Endothelial cell of umbilical vein (primary cell): ENCODE measurements around the gene CTSA. TPM values are rescaled to one million over a fixed set of nuclear protein-coding genes. Genes with fewer than 3 reads are reported as not detected.

Experiments
- BruUV-seq: library from RNA; stranded (reverse); fragments of 400-500 nt; replicated peaks from 2 replicates; lab custom pipeline; 2021; lab: Mats Ljungman, UMichigan
- CTCF ChIA-PET: fragments of 300-600, 350-600 bp; sonication (Branson Sonifier 250); formaldehyde crosslinking; loops from one replicate; lab custom pipeline; 2021; ENCODE audit warnings: antibody characterized with exemption, inconsistent platforms; lab: Charles Lee
- POLR2A ChIA-PET: fragments of 300-600, 350-600 bp; sonication (Branson Sonifier 250); formaldehyde crosslinking; loops from one replicate; lab custom pipeline; 2021; ENCODE audit warnings: antibody characterized with exemption, inconsistent platforms; lab: Charles Lee
- DNase-seq: peaks from one replicate; pipeline ENCODE4 v3.0.0-alpha.2; 2011; ENCODE audit warnings: low read depth, low spot score
- FAIRE-seq: peaks from 2 replicates; lab custom pipeline; 2011; peaks lifted over from hg19 to GRCh38; lab: Jason Lieb, UNC
- H2AFZ ChIP-seq: 2 replicates; pipeline ENCODE4 v1.6.0; 2012; ENCODE audit warnings: low read depth, low read length, control low read depth, inconsistent platforms
- H3K27ac ChIP-seq: 2 replicates; pipeline ENCODE4 v1.5.1; 2011; ENCODE audit warnings: low read depth, mild to moderate bottlenecking, control low read depth, low read length, moderate library complexity; ENCODE audit not compliant: insufficient read depth
- H3K27me3 ChIP-seq, 2 experiments: 2 replicates each; pipeline versions ENCODE4 v1.6.0 to v1.6.1; 2011; ENCODE audit warnings: low read length in 2 of 2, mixed read lengths in 1 of 2; ENCODE audit not compliant: control insufficient read depth in 2 of 2, insufficient read depth in 2 of 2
- H3K36me3 ChIP-seq, 2 experiments: 2 replicates in 1 of 2; 3 replicates in 1 of 2; pipeline ENCODE4 v1.5.1; 2011; ENCODE audit warnings: low read length in 2 of 2, mild to moderate bottlenecking in 1 of 2, moderate library complexity in 1 of 2; ENCODE audit not compliant: control insufficient read depth in 2 of 2, insufficient read depth in 2 of 2; ENCODE audit errors: extremely low read depth in 1 of 2
- H3K4me1 ChIP-seq: 3 replicates; pipeline ENCODE4 v1.5.1; 2011; ENCODE audit warnings: mild to moderate bottlenecking, low read length; ENCODE audit not compliant: control insufficient read depth, insufficient read depth; ENCODE audit errors: extremely low read depth
- H3K4me2 ChIP-seq: 2 replicates; pipeline ENCODE4 v1.6.1; 2011; ENCODE audit warnings: low read length, control low read depth, mixed read lengths; ENCODE audit not compliant: insufficient read depth
- H3K4me3 ChIP-seq, 3 experiments: fragments of 200-600 bp in 1 of 3; sonication (generic), shearing (Covaris generic) in 1 of 3; replicated peaks in 1 of 3; 2 replicates each; pipeline ENCODE4 v1.5.1; 2011 to 2016; ENCODE audit warnings: control low read depth in 3 of 3, low read length in 3 of 3, mild to moderate bottlenecking in 2 of 3, inconsistent platforms in 1 of 3, low read depth in 1 of 3, moderate library complexity in 1 of 3; ENCODE audit not compliant: insufficient read depth in 1 of 3
- H3K79me2 ChIP-seq: 2 replicates; pipeline ENCODE4 v1.6.0; 2012; ENCODE audit warnings: low read length, inconsistent platforms; ENCODE audit not compliant: control insufficient read depth, insufficient read depth
- H3K9ac ChIP-seq: replicated peaks from 2 replicates; pipeline ENCODE3; 2011; ENCODE audit warnings: low read length, control low read depth; ENCODE audit not compliant: insufficient read depth; ENCODE audit errors: extremely low read depth
- H3K9me1 ChIP-seq: replicated peaks from 3 replicates; pipeline ENCODE4 v1.6.0; 2011; ENCODE audit warnings: mild to moderate bottlenecking, low read length; ENCODE audit not compliant: control insufficient read depth, insufficient read depth; ENCODE audit errors: extremely low read depth
- H3K9me3 ChIP-seq: replicated peaks from 2 replicates; pipeline ENCODE4 v1.5.1; 2012; ENCODE audit warnings: low read length, inconsistent platforms; ENCODE audit not compliant: control insufficient read depth, insufficient read depth
- H4K20me1 ChIP-seq: replicated peaks from 2 replicates; pipeline ENCODE3; 2011; ENCODE audit warnings: mild to moderate bottlenecking, low read length; ENCODE audit not compliant: control insufficient read depth, insufficient read depth; ENCODE audit errors: extremely low read depth
- EZH2 ChIP-seq: IDR thresholded peaks from 2 replicates; pipeline ENCODE4 v1.6.1; 2012; ENCODE audit warnings: borderline replicate concordance, low read depth, mild to moderate bottlenecking, moderate library complexity, low read length, inconsistent platforms; ENCODE audit not compliant: severe bottlenecking
- GATA2 ChIP-seq: IDR thresholded peaks from 2 replicates; pipeline ENCODE4 v1.7.0; 2011; ENCODE audit warnings: low read depth, mild to moderate bottlenecking, moderate library complexity, mixed read lengths, low read length; ENCODE audit not compliant: insufficient read length, insufficient read depth
- JUN ChIP-seq: IDR thresholded peaks from 2 replicates; pipeline ENCODE4 v1.6.1; 2011; ENCODE audit warnings: borderline replicate concordance, low read depth; ENCODE audit not compliant: insufficient read length, insufficient read depth
- MYC ChIP-seq: IDR thresholded peaks from one replicate; pipeline ENCODE4 v1.6.1; 2011; ENCODE audit warnings: mild to moderate bottlenecking, low read depth, low read length
- POLR2AphosphoS5 ChIP-seq: IDR thresholded peaks from 2 replicates; pipeline ENCODE4 v1.6.1; 2012; ENCODE audit warnings: low read depth, mild to moderate bottlenecking, control low read depth, low read length, moderate library complexity; ENCODE audit not compliant: insufficient read depth
- dilution Hi-C: fragments of 300-500 bp; cut with MboI; formaldehyde crosslinking; loops from one replicate; pipeline ENCODE4 v1.15.0; 2019; ENCODE audit warnings: low sequenced_read_pairs; ENCODE audit not compliant: extremely low pct_ligation_motif_present
- intact Hi-C: fragments of 100-400 bp; cut with micrococcal nuclease; formaldehyde crosslinking; loops from one replicate; pipeline ENCODE4 v1.10.0; 2022
- polyA plus RNA-seq, 4 experiments: library from polyadenylated mRNA; depleted of rRNA in 3 of 4; stranded (reverse) in 3 of 4; unstranded in 1 of 4; fragments of >200 nt; gene quantifications; 2 replicates each; pipeline versions ENCODE4 v1.2.1 to v1.2.3, GENCODE V29; 2011 to 2012; ENCODE audit warnings: missing spikeins in 1 of 4
- total RNA-seq: library from RNA; stranded (reverse); gene quantifications from 2 replicates; pipeline ENCODE4 v1.2.3, GENCODE V29; 2021
- TF ChIP-seq, protein P1 (sequence below), 2 donors: IDR thresholded peaks; 1 replicate in 1 of 2; 2 replicates in 1 of 2; pipeline ENCODE4 v1.5.1; 2011; ENCODE audit warnings: low read length in 2 of 2, mild to moderate bottlenecking in 2 of 2, moderate library complexity in 2 of 2, control low read depth in 1 of 2, inconsistent platforms in 1 of 2, low read depth in 1 of 2; ENCODE audit not compliant: insufficient read depth in 1 of 2; ENCODE audit errors: extremely low read depth in 1 of 2

Gene CTSA
- total and polyA plus RNA-seq, 2 donors (not counting 3 experiments of a cell fraction or from before 2014, with no cell fraction given), result 169 to 409 TPM

DNA sequence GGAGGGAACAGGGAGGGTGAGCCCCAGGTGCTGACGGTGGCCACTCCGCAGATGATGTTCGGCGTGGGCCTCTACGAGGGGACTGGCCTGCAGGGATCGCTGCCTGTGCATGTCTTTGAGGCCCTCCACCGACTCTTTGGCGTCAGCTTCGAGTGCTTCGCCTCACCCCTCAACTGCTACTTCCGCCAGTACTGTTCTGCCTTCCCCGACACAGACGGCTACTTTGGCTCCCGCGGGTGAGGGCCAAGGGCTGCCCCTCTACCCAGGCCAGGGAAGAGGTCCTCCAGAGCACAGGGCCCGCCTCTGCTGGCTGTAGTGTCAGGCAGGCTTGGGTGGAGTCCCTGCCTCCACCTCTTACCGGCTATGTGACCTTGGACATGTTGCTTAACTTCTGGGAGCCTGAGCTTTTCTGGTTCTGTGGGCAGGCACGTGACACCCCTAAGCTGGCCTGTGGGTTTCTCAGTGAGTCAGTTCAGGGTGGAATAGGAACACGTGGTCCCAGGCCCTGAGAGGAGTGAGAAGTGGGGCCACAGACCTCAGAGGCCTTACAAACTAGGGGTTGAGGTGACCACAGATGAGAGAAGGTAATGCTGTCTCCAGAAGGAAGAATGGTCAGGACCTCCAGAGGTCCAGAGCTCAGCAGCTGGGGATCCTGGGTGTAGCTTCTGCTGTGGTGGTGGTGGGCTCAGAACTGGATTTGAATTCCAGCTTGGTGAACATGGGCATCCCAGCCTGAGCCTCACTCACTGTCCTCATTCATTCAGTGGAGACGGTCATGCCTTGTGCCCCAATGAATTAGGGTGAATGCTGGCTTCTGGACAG is 55.2 kb downstream of the CTSA start:
- intact Hi-C loops (no loop called here), dilution Hi-C loops (no loop called here)
- no TSS peak for BruUV-seq
- ChIA-PET CTCF (interaction anchor here (0.7 to 1.2 kb wide), 3 partner anchors 10 to 120 kb away, joined by 3 read pairs; no protein-coding TSS in a partner anchor), POLR2A (interaction anchor here (0.7 kb wide), 1 partner anchor 11 kb away, joined by 3 read pairs; no protein-coding TSS in a partner anchor)
- Histone ChIP-seq H3K4me1 (no peaks in the 10 kb centered on the region), H3K27me3 (no peaks in the 10 kb centered on the region), H3K9me3 (no peaks in the 10 kb centered on the region), H3K36me3 (peaks cover 7 to 73% of the 10 kb centered on the region in 2 experiments), H3K4me2 (no peak overlapping the region), H4K20me1 (no peaks in the 10 kb centered on the region), H3K9me1 (no peaks in the 10 kb centered on the region), H2AFZ (no peak overlapping the region), H3K4me3 (no peak overlapping the region), H3K79me2 (no peaks in the 10 kb centered on the region), H3K9ac (no peak overlapping the region), H3K27ac (no peak overlapping the region)
- TF ChIP-seq JUN, result no peak
- DNase-seq (no peak), FAIRE-seq (no peak)

DNA sequence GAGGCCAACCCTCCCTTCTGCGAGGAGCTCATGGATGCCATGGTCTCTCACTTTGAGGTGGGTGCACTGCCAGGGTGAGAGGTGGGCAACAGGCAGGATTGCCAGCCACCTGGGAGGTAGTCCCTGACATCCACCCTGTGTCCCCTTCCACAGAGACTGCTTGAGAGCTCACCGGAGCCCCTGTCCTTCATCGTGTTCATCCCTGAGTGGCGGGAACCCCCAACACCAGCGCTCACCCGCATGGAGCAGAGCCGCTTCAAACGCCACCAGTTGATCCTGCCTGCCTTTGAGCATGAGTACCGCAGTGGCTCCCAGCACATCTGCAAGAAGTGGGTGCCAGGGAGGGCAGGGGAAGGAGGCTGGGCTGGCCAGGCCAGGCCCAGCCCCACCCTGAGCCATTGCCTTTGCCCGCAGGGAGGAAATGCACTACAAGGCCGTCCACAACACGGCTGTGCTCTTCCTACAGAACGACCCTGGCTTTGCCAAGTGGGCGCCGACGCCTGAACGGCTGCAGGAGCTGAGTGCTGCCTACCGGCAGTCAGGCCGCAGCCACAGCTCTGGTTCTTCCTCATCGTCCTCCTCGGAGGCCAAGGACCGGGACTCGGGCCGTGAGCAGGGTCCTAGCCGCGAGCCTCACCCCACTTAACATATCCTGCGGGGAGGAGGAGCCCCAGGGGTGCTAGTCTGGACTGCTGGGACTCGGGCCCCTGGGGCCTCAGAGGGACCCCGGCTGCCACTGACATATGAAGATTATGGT is 56.2 kb downstream of the CTSA start:
- Histone ChIP-seq H3K4me2 (no peak overlapping the region), H3K9me1 (no peaks in the 10 kb centered on the region), H3K4me1 (no peaks in the 10 kb centered on the region), H3K9me3 (no peaks in the 10 kb centered on the region), H3K9ac (no peak overlapping the region), H3K27me3 (no peaks in the 10 kb centered on the region), H3K36me3 (peaks cover 7 to 82% of the 10 kb centered on the region in 2 experiments), H3K27ac (no peak overlapping the region), H2AFZ (no peak overlapping the region), H3K4me3 (no peak overlapping the region), H4K20me1 (no peaks in the 10 kb centered on the region), H3K79me2 (no peaks in the 10 kb centered on the region)
- ChIA-PET POLR2A (no interaction called here), CTCF (interaction anchor here (0.7 to 1.9 kb wide), 5 partner anchors 10 to 124 kb away, joined by 3 to 18 read pairs (median 3); no protein-coding TSS in a partner anchor)
- intact Hi-C loops (no loop called here), dilution Hi-C loops (no loop called here)
- FAIRE-seq, result no peak
- no TSS peak for BruUV-seq
- no peak for DNase-seq
- TF ChIP-seq POLR2AphosphoS5 (no peak), MYC (no peak), GATA2 (no peak), JUN (no peak), EZH2 (no peak)
- TF ChIP-seq, protein P1, sequence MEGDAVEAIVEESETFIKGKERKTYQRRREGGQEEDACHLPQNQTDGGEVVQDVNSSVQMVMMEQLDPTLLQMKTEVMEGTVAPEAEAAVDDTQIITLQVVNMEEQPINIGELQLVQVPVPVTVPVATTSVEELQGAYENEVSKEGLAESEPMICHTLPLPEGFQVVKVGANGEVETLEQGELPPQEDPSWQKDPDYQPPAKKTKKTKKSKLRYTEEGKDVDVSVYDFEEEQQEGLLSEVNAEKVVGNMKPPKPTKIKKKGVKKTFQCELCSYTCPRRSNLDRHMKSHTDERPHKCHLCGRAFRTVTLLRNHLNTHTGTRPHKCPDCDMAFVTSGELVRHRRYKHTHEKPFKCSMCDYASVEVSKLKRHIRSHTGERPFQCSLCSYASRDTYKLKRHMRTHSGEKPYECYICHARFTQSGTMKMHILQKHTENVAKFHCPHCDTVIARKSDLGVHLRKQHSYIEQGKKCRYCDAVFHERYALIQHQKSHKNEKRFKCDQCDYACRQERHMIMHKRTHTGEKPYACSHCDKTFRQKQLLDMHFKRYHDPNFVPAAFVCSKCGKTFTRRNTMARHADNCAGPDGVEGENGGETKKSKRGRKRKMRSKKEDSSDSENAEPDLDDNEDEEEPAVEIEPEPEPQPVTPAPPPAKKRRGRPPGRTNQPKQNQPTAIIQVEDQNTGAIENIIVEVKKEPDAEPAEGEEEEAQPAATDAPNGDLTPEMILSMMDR (IDR thresholded peaks at IDR 0.05; ENCODE audit: extremely low read depth in 1 of 2, insufficient read depth in 1 of 2, low read depth in 1 of 2, low read length in 2 of 2), result no peak
